Transverse colon (tissue), 4 donors: ENCODE data around the gene EYS.

Experiments
- CTCF ChIP-seq, 5 experiments: fragments of 200-600 bp in 3 of 5; fragments of 450-650 bp in 2 of 5; sonication (generic) in 3 of 5; IDR thresholded peaks; 1 replicate in 2 of 5; 2 replicates in 3 of 5; pipeline ENCODE4 v1.5.1; 2016 to 2017; ENCODE audit warnings: antibody characterized with exemption in 5 of 5, inconsistent platforms in 3 of 5, mild to moderate bottlenecking in 2 of 5, moderate library complexity in 1 of 5
- POLR2A ChIP-seq: fragments of 450-650 bp; IDR thresholded peaks from one replicate; pipeline ENCODE4 v1.6.1; 2016; ENCODE audit warnings: antibody characterized with exemption, mild to moderate bottlenecking, moderate library complexity
- POLR2AphosphoS5 ChIP-seq, 3 donors: sonication (generic); formaldehyde crosslinking; IDR thresholded peaks; one replicate each; pipeline ENCODE4 v1.6.1; 2016; ENCODE audit warnings: antibody characterized with exemption in 3 of 3

- TF ChIP-seq POLR2A (no peak), CTCF (IDR thresholded peaks at IDR 0.05) (no peak), POLR2AphosphoS5 (IDR thresholded peaks at IDR 0.05) (no peak)
These were observed 733.9 kb downstream of the EYS start for GRCh38 chr6:64973142-64973541.
